ENCODE measurements around the gene MKRN2.
"Not testable (repeated sequence)": the region's sequence is repeated elsewhere in the genome, so short reads cannot be mapped to it uniquely, and the experiment has no call there.

The MKRN2 gene

DNA sequence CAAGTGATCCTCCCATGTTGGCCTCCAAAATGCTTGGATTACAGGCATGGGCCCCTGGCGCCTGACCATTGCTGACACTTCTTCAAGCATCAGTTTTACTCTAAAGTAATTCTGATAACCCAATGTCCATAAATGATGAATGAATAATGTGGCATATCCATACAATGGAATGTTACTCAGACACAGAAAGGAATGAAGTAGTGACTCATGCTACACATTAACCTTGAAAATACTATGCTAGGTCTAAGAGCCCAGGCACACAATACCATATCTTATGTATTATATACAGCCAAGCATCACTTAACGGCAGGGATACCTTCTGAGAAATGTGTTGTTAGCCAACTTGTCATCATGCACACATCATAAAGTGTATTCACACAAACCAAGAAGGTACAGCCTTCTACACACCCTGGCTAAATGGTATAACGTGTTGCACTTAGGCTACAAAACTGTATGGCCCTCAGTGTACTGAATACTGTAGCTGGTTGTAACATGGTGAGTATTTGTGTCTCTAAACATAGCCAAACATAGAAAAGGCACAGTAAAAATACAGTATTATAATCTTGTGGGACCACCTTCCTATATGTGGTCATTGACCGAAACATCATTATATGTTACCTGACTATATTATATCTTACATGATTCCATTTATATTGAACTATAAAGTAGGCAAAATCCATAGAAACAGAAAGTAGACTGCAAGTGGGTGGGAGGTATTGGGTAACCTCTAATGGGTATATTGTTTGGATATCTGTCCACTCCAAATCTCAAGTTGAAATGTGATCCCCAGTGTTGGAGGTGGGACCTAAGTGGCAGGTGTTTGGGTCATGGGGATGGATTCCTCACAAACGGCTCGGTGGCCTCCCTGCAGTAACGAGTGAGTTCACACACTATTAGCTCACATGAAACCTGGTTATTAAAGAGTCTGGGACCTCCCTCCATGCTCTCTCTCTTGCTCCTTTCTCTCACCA is 31.4 kb downstream of the MKRN2 start:
- DNase-seq (ENCODE audit: low spot score) = no peak

DNA sequence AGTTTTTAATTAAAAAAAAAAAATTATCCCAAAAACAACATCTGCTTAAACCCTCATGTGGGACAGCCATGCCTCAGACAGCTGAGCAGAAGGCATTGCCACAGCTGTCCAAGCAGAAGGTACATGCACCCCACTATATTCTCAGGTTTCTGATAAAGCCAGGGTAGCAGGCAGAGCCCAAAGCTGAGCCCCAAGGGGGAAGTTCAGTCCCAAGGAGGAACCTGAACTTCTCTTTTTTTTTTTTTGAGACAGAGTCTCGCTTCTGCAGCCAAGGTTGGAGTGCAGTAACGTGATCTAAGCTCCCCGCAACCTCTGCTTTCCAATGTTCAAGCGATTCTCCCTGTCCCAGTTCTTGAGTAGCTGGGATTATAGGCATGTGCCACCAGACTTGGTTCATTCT is 33.2 kb downstream of the MKRN2 start:
- DNase-seq (ENCODE audit: low spot score) = no peak

DNA sequence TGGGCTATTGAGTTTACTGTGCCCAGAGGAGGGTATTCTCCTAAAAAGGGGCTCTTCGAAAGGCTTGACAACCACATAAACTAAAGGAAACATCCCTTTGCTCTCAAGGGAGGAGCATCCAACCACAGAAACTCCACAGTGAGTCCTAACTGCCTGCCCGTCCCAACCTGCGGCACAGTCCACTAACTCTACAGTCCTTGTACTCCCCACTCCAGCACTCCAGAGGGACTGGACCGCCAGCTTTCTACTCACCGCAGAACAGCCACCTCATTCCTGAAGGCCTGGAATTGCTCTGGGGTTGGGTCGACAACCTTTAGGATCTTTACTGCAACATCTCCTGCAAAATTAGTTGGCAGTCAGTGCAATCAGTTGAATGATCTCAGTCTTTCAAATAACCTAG is 34.6 kb downstream of the MKRN2 start:
- DNase-seq (ENCODE audit: low spot score) = no peak

DNA sequence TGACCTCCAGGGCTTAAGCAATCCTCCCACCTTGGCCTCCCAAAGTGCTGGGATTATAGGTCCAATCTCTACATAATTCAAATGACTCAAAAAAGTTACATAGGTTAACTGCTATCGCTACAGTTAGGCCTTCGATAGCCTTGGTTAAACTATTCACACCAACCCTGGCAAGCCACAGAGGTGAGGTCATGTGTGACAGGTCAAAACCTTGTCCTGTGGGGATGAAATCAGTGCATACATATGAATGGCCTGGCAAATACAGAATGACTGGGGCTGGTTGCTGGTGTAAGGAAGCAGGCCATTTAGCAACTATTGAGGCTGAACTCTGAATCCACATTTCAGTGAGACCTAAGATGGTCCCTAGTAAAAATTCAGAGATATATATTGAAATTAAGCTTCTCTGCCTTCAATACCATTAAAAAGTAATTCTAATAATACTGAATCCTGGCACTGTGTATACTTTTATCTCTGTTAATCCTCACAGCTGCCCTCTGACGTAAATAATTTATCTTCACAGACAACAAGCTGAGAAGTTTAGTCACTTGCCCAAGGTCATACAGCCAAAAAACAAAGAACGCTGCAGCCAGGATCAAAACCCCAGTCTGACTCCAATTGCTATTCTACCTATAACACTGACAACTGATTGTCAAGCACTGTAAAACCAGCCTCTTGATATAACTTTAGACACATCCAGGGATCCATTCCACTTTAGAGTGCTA is 35.3 kb downstream of the MKRN2 start:
- DNase-seq (ENCODE audit: low spot score) = no peak

DNA sequence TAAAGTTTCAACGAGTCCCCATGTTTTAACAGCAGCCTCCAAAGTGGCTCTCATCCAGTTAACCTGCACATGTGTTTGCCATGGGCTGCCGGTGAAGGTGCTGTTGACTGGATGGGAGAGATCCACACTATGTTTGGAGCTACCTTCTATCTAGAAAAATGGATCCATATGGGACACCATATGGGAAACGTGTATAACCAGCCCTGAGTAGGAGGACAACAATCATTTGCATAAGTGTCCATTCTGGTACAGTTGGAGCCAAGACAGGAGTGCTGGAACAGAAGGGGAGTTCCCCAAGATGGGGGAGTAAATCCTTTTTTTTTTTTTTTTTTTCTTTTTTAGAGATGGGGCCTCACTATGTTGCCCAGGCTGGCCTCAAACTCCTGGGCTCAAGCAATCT is 36.6 kb downstream of the MKRN2 start:
- no peak for DNase-seq (ENCODE audit: low spot score)

DNA sequence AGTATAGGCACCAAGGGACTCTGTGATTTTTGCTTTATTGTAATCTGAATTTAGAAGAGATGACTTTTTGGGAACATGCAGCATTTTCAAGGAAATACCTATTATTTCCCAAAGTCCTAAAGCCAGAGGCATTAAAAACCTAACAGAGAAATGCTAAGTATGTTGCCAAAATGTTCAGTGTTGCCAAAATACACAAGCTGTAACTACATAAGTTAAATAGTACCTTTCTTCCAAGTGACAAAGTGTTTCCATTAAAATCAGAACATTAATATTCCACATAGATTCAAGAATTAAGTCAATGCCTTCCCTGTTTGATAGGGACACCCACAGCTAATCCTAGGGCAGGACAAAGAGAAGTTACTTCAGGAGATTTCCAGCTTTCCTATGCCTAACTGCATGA is 42.0 kb downstream of the MKRN2 start:
- no peak for DNase-seq (ENCODE audit: low spot score)

DNA sequence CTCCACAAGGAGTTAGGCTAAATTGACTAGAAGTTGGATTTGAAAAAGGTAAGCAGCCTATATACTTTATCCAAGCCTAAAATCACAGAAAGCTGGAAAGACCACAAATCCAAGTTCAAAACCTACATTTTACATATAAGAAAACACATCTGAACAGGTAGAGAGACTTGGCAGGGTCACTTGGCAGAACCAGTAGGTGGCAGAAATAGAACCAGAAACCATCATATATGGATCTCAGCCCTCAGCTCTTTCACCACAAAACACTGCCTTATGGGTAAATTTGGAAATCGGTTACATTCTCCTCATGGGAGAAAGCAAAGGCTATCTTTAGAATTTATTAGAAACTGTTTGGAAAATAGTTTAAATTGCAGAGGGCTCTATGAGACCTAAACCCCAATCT is 44.2 kb downstream of the MKRN2 start:
- DNase-seq (ENCODE audit: low spot score) = no peak

DNA sequence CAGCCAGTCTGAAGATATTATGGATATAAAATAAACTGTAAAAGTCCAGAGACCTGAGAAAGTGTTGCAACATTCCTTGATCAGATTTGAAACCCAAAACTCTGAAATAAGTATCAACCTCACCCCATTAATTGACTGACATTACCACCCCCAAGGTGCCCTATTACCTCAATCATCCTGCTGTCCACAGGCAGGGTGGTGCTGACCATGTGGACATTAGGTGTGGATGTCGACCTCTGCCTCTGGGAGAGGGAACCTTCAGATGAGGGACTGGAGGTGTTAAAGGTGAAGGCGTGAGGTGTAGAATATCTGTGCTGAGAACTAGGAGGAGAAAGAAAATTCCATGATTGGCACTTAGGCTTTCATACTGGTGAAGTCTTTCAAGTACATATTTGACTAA is 47.1 kb downstream of the MKRN2 start:
- no peak for DNase-seq (ENCODE audit: low spot score)

DNA sequence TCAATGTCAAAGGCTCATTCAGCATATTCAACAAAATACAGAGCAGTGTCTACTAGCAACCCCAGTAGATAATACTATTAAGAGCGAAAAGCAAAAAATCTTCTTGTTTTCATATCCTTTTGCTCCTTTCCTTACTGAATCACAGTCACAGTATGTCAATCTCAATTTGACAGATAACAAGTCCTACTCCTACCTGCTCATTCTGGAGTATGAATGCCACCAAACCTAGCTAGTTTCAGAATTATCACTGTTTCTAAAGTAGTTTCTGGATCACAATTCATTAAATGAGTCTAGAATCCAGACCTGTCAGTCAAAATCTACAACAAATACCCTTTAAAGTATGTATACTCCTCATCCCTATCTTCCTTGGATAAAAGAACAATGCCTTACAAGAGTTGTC is 51.5 kb downstream of the MKRN2 start:
- DNase-seq (ENCODE audit: low spot score) = no peak

DNA sequence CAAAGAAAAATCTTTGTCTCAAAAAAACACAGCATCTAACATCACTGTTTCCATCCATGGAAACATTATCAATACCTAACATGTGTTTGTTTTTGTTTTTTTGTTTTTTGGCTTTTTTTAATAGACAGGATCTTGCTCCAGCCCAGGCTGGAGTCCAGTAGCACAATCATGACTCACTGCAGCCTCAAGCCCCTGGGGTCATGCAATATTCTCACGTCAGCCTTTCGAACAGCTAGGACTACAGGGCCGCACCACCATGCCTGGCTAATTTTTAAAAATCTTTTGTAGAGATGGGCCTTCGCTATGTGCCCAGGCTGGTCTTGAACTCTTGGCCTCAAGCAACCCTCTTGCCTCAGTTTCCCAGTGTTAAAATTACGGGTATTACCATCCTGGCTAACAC is 54.2 kb downstream of the MKRN2 start:
- DNase-seq (ENCODE audit: low spot score) = no peak

DNA sequence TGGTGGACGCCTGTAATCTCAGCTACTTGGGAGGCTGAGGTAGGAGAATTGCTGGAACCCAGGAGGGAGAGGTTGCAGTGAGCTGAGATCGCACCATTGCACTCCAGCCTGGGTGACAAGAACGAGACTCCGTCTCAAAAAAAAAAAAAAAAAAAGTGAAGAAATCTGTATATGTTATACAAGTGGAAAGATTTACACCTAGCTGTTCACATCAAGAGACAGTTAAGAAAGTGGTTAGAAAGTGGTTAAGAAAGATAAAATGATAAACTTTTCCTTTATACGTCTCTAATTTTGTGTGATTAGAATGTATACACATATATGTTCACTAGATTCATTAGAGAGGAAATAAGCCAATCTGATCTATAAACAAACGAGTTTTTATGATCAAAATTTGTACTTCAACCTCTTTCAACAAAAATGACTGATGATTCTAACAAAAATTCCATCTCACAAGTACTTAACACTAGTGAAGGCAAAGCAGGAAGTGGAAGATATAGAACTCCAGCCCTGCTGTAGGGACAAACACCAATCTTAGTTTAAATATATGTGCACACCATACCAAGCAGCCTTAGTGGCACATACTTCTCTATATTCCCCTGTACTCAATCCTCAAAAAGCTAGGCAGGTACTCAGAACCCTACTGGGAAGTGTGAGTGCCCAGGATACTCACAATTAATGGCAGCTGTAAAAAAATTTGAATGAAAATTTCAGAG is 55.8 kb downstream of the MKRN2 start:
- DNase-seq (ENCODE audit: low spot score) = no peak

DNA sequence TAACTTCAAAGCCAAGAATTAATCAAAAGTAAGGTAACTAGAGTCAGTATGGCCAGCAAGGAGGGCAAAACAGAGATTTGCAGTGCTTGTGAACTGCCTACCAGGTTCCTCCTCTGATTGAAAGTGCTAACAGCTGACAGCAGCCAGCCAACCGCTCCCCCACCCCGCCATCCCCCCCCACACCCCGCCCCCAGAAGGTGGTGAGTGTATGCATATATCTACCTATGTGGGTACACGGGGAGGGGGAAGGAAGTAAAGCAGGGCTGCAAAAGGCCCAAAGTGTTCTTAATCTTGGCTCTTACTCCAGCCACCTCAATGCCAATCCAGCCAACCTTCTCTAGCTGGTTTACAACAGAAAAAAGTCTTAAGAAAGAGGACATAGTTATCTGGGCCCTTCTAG is 56.4 kb downstream of the MKRN2 start:
- no peak for DNase-seq (ENCODE audit: low spot score)

DNA sequence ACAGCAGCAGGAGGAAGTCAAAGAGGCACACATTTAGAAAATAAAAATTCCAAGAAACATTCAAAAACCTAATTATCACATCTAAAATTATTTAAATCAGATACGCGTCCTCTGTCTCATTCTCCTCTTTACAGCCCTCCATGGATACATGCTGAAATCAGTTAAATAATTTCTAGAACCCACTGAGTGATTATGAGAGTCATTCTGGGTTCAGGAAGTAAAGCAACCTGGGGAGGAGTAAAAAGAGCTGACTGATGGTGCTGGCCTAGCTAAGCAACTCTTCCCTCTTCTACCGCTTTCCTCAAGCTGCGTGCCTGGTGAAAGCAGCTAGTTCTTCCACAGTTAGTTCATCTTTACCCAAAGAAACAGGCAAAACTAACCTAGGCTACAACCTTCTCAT is 58.4 kb downstream of the MKRN2 start:
- no peak for DNase-seq (ENCODE audit: low spot score)

DNA sequence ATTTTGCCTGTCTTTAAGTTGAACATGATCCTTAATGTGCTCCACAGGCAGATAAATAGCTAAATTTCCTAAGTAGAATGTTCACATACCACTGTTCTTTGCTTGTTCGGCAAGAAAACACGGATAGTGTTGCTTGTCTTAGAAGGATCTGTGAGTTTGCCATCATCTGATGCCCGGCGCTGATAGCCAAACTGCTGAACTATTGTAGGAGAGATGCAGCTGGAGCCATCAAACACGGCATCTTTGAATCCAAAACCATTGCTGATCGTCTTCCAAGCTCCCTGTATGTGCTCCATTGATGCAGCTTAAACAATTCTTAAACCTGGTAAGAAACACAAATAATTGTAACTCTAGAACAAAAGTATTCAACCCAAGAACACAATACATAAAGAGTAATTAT is 61.5 kb downstream of the MKRN2 start:
- no peak for DNase-seq (ENCODE audit: low spot score)

DNA sequence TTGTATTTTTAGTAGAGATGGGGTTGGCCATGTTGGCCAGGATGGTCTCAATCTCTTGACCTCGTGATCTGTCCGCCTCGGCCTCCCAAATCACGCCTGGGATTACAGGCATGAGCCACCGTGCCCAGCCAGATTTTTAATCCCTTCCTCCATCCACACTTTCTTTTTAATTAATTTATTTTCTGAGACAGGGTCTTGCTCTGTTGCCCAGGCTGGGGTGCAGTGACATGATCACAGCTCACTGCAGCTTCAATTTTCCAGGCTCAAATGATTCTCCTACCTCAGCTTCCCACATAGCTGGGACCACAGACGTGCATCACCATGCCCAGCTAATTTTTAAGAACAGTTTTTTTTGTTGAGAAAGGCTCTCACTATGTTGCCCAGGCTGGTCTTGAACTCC is 63.4 kb downstream of the MKRN2 start:
- no peak for DNase-seq (ENCODE audit: low spot score)

DNA sequence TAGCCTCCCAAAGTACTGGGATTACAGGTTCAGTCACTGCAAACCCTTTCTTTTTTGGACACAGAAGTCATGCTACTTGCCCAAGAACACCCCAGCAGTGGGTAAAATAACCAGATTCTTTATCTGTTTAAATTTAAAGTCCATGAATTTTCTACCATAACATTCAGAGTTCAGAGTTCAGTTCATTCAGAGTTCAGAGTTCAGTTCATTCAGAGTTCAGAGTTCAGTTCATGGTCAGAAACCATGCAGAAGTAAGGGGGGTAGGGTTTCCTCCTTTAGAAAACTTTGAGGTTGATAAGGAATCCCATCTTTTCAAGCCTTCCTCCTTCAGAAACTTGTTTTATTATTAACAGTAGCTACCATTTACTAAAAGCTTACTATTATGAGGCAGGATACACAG is 63.8 kb downstream of the MKRN2 start:
- no peak for DNase-seq (ENCODE audit: low spot score)

DNA sequence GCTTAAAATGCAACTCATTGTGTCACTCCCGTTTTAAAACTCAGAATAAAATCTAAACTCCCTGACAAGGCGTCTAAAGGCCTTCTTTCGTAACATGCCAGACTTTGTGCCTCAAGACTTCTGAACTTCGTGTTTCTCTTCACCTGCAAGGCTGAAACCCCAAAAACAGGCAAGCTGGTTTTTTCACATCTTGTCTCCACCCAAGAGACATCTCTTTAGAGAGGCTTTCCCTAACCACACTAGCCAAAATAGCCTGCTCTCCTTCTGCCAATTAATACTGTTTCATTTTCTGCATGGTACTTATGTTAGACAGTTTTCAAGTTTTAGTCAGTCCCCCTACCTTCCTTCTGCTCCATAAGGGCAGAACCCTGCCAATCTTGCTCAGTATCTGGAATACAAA is 65.4 kb downstream of the MKRN2 start:
- no peak for DNase-seq (ENCODE audit: low spot score)

DNA sequence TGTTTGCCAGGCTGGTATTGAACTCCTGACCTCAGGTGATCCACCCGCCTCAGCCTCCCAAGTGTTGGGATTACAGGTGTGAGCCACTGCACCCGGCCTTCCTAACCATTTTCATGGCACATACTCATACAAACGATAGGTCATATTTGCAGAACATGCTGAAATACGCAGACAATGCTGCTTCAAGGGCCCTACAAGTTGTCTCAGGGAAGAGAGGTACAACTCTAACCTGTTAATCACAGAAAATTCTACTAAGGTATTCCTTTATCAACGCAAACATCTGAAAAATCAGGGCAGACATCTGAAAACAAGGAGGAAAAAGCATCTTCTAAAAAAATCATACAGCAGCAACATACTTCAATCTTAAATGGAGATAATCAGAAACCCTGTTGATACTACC is 67.2 kb downstream of the MKRN2 start:
- DNase-seq (ENCODE audit: low spot score) = no peak

DNA sequence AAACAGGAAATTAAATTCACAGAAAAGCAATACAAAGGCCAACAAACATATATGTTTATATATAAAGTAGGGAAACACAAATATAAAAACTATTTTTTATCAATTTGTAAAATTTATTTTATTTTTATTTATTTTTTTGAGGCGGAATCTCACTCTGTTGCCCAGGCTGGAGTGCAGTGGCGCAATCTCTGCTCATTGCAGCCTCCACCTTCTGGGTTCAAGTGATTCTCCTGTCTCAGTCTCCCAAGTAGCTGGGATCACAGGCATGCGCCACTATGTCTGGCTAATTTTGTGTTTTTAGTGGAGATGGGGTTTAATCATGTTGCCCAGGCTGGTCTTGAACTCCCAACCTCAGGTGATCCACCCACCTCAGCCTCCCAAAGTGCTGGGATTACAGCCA is 68.1 kb downstream of the MKRN2 start:
- not testable (repeated sequence) for DNase-seq (ENCODE audit: low spot score)

DNA sequence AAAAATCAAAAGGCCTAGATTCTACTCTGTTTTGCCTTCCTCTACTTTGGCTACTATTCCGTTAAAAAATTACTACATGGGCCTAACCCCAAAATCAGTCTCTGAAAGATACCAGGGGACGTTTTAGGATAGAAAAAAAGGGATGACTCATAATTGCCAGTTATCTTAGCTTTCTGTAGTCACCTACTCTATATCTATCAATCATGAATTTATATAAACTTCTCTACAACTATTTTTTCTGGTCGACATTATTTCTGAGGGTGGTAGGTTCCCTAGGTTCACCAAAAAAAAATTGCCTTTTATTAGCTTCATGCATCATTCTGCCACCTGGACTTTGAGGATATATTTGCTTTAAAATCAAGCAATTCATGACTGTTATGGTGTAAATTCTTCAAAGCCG is 70.5 kb downstream of the MKRN2 start:
- no peak for DNase-seq (ENCODE audit: low spot score)

DNA sequence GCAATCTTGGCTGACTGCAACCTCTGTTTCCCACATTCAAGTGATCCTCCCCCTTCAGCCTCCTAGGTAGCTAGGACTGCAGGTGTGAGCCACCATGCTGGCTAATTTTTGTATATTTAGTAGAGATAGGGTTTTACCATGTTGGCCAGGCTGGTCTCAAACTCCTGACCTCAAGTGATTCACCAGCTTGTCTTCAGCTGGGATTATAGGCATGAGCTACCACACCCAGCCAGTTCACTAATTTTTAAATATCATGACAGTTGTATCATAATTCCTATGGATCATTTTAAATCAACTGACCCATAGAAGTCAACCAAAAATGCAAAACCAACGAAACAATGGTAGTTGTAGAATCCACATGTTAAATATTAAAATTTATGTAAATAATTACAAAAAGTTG is 71.9 kb downstream of the MKRN2 start:
- DNase-seq (ENCODE audit: low spot score) = no peak

DNA sequence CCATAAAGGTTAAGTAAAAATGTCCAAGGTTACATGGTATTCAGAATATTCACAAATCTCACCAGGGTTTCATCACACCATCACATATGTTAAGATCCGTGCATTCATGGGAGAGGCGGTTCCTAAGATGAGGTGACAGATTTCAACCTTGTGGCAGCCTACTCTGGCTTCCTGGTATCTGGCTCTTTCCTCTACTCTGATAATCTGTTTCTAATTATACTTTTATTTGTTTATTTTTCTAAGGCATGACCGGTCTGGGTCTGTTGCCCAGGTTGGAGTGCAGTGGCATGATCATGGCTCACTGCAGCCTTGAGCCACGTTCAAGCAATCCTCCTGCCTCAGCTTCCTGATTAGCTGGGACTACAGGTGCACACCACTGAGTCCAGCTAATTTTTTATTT is 72.7 kb downstream of the MKRN2 start:
- peak; percentile 41 for DNase-seq (ENCODE audit: low spot score)

DNA sequence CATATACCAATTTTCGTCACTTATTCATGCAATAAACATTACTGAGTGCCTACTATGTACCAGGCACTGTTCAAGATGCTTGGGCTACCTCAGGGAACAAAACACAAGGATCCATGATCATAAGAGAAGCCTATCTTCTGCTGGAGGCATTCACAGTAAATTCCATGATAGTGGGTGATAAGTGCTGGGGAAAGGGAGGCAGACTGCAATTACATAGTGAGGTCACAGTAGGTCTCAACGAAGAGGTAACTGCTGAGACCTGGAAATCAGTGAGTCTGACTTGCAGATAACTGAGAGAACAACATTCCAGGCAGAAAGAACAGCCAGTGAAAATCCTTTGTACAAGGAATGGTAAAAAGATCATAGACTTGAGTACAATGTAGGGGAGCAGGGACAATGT is 73.4 kb downstream of the MKRN2 start:
- no peak for DNase-seq (ENCODE audit: low spot score)
